Measurements from ENCODE around the gene CRIP3.

The CRIP3 gene

DNA sequence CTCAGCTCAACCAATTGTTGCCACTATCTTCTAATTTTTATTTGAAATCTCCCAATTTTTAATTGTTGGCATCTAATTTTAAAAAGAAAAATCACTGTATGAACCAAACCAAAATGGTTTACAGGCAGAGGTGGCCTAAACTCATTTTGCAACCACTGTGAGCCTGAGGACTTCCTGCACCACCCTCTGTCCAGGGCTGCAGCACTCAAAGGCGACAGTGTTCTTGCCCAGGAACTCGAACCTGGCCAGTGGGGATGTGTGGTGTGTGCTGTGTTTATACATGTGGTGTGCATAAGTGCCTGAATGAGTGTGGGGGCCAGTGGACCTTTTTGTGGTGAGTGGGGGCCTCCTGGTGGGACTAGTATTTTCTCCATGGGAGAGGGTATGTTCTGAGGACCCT, 34.9 kb downstream of the CRIP3 start:
- Histone ChIP-seq H3K4me2 (ENCODE audit: low read length) (no peak overlapping the region), H3K36me3 (ENCODE audit: insufficient read depth, low read length) (no peaks in the 10 kb centered on the region), H3K27ac (ENCODE audit: low read depth, low read length, poor library complexity, severe bottlenecking) (no peak overlapping the region), H3F3A (ENCODE audit: insufficient read depth, low read length) (no peaks in the 10 kb centered on the region), H3K9me3 (ENCODE audit: low read length) (no peaks in the 10 kb centered on the region), H3K9me2 (ENCODE audit: low read depth, low read length) (no peaks in the 10 kb centered on the region), H3K4me3 (ENCODE audit: low read depth, low read length, poor library complexity, severe bottlenecking) (no peak overlapping the region), H3K27me3 (ENCODE audit: insufficient read depth, low read length) (peaks cover 16% of the 10 kb centered on the region; the same call in 1 of the 2 replicates), H2AFZ (ENCODE audit: low read length) (no peak overlapping the region), H3K4me1 (ENCODE audit: insufficient read depth, low read length, severe bottlenecking) (peaks cover 26% of the 10 kb centered on the region), H3K9ac (ENCODE audit: low read length) (no peak overlapping the region), H4K20me1 (ENCODE audit: insufficient read depth, low read length) (no peaks in the 10 kb centered on the region), H3K79me2 (ENCODE audit: insufficient read depth, low read length) (no peaks in the 10 kb centered on the region)
- TF ChIP-seq, protein P1, sequence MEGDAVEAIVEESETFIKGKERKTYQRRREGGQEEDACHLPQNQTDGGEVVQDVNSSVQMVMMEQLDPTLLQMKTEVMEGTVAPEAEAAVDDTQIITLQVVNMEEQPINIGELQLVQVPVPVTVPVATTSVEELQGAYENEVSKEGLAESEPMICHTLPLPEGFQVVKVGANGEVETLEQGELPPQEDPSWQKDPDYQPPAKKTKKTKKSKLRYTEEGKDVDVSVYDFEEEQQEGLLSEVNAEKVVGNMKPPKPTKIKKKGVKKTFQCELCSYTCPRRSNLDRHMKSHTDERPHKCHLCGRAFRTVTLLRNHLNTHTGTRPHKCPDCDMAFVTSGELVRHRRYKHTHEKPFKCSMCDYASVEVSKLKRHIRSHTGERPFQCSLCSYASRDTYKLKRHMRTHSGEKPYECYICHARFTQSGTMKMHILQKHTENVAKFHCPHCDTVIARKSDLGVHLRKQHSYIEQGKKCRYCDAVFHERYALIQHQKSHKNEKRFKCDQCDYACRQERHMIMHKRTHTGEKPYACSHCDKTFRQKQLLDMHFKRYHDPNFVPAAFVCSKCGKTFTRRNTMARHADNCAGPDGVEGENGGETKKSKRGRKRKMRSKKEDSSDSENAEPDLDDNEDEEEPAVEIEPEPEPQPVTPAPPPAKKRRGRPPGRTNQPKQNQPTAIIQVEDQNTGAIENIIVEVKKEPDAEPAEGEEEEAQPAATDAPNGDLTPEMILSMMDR (IDR thresholded peaks at IDR 0.05; ENCODE audit: low read length), result no peak
- TF ChIP-seq EZH2 (IDR thresholded peaks at IDR 0.05; ENCODE audit: borderline replicate concordance, low read length), result no peak

DNA sequence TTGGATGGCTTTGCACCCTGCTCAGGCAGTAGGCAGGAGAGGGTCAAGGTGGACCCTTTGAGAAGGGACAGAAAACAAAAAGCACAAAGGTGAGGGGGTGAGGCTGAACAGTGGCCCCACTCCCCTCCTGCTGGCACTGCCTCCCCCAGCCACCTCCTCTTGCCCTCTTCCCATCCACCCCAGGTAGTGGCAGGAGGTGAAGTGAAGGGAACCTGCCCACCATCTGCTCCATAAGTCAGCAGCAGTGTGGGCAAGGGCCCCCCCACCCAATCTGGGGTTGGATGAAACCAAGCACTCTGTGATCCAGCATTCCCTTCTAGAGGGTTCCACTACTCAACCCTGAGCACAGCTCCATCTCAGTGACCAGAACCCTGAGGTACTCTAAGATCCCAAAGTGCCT, 36.7 kb downstream of the CRIP3 start:
- no peak overlapping the region for H2AFZ ChIP-seq (ENCODE audit: low read length)
- 0 out of 2 replicates have a peak, but pooled peaks cover 8% of the 10 kb centered on the region for H3K27me3 ChIP-seq (ENCODE audit: insufficient read depth, low read length)
- no peak overlapping the region for H3K4me2 ChIP-seq (ENCODE audit: low read length)
- H3K36me3 ChIP-seq (ENCODE audit: insufficient read depth, low read length), result no peaks in the 10 kb centered on the region
- no peaks in the 10 kb centered on the region for H3K9me2 ChIP-seq (ENCODE audit: low read depth, low read length)
- no peaks in the 10 kb centered on the region for H3K9me3 ChIP-seq (ENCODE audit: low read length)
- H3K4me3 ChIP-seq (ENCODE audit: low read depth, low read length, poor library complexity, severe bottlenecking), result no peak overlapping the region
- H3K79me2 ChIP-seq (ENCODE audit: insufficient read depth, low read length), result no peaks in the 10 kb centered on the region
- no peaks in the 10 kb centered on the region for H4K20me1 ChIP-seq (ENCODE audit: insufficient read depth, low read length)
- no peak overlapping the region for H3K27ac ChIP-seq (ENCODE audit: low read depth, low read length, poor library complexity, severe bottlenecking)
- no peaks in the 10 kb centered on the region for H3F3A ChIP-seq (ENCODE audit: insufficient read depth, low read length)
- H3K9ac ChIP-seq (ENCODE audit: low read length), result no peak overlapping the region
- TF ChIP-seq EZH2 (IDR thresholded peaks at IDR 0.05; ENCODE audit: borderline replicate concordance, low read length), result no peak
- TF ChIP-seq, protein P1 (IDR thresholded peaks at IDR 0.05; ENCODE audit: low read length), result no peak
- peaks cover 26% of the 10 kb centered on the region for H3K4me1 ChIP-seq (ENCODE audit: insufficient read depth, low read length, severe bottlenecking)

DNA sequence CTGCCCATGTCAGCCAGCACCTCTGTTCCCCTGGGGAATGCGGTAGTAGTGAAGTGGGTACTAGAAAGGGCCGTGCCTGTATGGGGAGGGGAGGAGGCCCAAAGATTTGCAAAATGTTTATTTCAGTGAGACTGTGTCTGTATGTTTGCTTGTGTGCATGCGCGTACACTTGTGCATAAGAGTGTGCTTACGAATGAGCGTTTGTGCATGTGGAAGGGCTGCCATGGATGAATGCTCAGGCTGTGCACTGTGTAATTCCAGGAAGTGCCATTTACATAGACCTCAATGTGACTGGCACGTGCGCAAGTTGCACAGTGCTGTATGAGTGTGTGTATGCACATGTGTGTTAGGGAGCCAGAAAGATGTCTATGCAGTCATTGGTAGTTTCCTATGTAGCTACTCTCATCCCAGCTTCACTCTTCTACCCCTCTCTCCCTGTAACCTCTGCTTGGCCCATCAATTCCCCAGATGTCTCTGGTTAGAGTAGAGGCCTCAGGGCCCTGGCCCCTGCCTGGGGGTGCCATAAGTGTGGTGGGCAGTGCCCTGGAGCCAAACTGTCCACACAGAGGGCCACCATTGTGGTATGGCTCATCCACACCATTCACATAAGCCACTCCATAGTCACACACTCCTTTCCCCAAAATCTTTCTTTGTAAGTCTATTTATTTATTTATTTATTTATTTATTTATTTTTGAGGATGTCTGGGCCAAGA, 37.4 kb downstream of the CRIP3 start:
- Histone ChIP-seq H3K79me2 (ENCODE audit: insufficient read depth, low read length) (no peaks in the 10 kb centered on the region), H4K20me1 (ENCODE audit: insufficient read depth, low read length) (no peaks in the 10 kb centered on the region), H3K27ac (ENCODE audit: low read depth, low read length, poor library complexity, severe bottlenecking) (no peak overlapping the region), H3K9me3 (ENCODE audit: low read length) (no peaks in the 10 kb centered on the region), H3K9ac (ENCODE audit: low read length) (no peak overlapping the region), H3K36me3 (ENCODE audit: insufficient read depth, low read length) (no peaks in the 10 kb centered on the region), H3K9me2 (ENCODE audit: low read depth, low read length) (no peaks in the 10 kb centered on the region), H3K4me1 (ENCODE audit: insufficient read depth, low read length, severe bottlenecking) (peaks cover 26% of the 10 kb centered on the region), H3K27me3 (ENCODE audit: insufficient read depth, low read length) (0 out of 2 replicates have a peak, but pooled peaks cover 6% of the 10 kb centered on the region), H3K4me3 (ENCODE audit: low read depth, low read length, poor library complexity, severe bottlenecking) (no peak overlapping the region), H2AFZ (ENCODE audit: low read length) (no peak overlapping the region), H3F3A (ENCODE audit: insufficient read depth, low read length) (no peaks in the 10 kb centered on the region), H3K4me2 (ENCODE audit: low read length) (peak overlapping the region; percentile 2; the same call in 1 of the 2 replicates)
- TF ChIP-seq, protein P1 (IDR thresholded peaks at IDR 0.05; ENCODE audit: low read length), result no peak
- TF ChIP-seq EZH2 (IDR thresholded peaks at IDR 0.05; ENCODE audit: borderline replicate concordance, low read length), result no peak

Measured in OCI-LY1 (cell line).